BLaER1 treated with 17β-estradiol and CSF1 and Interleukin-3, amounts not matched to agents 10 nM and 100 nM (cell line): ENCODE data around the gene TPST1.

Experiments used
- H3K27ac ChIP-seq, 11 experiments: shearing (Covaris generic); formaldehyde crosslinking; 2 replicates each; pipeline ENCODE4 v1.8.1; 2022
- H3K27me3 ChIP-seq, 11 experiments: shearing (Covaris generic); formaldehyde crosslinking; 2 replicates each; pipeline ENCODE4 v1.8.1; 2022
- H3K36me3 ChIP-seq, 11 experiments: shearing (Covaris generic); formaldehyde crosslinking; 2 replicates each; pipeline ENCODE4 v1.8.1; 2022
- H3K4me1 ChIP-seq, 10 experiments: shearing (Covaris generic); formaldehyde crosslinking; 2 replicates each; pipeline ENCODE4 v1.8.1; 2022
- H3K4me2 ChIP-seq, 11 experiments: shearing (Covaris generic); formaldehyde crosslinking; 2 replicates each; pipeline ENCODE4 v1.8.1; 2022
- H3K4me3 ChIP-seq, 10 experiments: shearing (Covaris generic); formaldehyde crosslinking; 2 replicates each; pipeline ENCODE4 v1.8.1; 2022
- H3K9ac ChIP-seq, 11 experiments: shearing (Covaris generic); formaldehyde crosslinking; 2 replicates each; pipeline ENCODE4 v1.8.1; 2022
- H3K9me3 ChIP-seq, 11 experiments: shearing (Covaris generic); formaldehyde crosslinking; replicated peaks in 1 of 11; 2 replicates each; pipeline ENCODE4 v1.8.1; 2022
- H4K20me1 ChIP-seq, 11 experiments: shearing (Covaris generic); formaldehyde crosslinking; 2 replicates each; pipeline ENCODE4 v1.8.1; 2022
- Cebpa-rat ChIP-seq, 11 experiments: shearing (Covaris generic); IDR thresholded peaks; 2 replicates each; pipeline ENCODE4 v1.8.1; 2022

TPST1 gene

DNA sequence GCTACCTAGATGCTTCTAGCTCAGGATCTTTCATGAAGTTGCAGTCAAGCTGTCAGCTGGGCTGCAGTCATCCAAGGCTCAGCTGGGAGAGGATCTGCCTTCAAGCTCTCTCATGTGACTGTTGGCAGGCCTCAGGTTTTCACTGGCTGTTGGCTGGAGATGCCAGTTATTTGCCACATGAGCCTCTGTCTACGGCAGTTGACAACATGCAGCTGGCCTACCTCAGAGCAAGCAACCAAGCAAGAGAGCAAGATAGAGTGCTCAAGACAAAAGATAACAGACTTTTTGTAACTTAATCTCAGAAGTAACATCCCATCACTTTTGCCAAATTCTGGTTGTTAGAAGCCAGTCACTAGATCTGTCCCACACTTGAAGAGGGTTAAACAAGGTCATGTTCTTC, 125.8 kb downstream of the TPST1 start:
- no peaks in the 10 kb centered on the region for H4K20me1 ChIP-seq
- H3K4me2 ChIP-seq: no peak overlapping the region

DNA sequence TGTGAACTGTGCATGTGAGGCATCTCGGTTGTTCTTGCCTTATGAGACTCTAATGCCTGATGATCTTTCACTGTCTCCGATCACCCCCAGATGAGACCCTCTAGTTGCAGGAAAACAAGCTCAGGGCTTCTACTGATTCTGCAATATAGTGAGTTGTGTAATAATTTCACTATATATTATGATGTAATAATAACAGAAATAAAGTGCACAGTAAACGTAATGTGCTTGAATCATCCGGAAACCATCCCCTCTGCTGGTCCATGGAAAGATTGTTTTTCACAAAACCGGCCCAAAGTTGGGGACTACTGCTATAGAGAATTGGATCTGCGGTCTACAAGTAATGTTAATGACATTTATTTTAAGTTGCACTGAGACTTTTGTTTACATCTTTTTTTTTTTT, 126.7 kb downstream of the TPST1 start:
- H3K4me1 ChIP-seq: peaks cover 0 to 14% (median 6%) of the 10 kb centered on the region in 10 experiments; a peak in 11 of 20 replicates
- peak in 3 of 11 experiments; percentile 9 to 68 (median 19); a peak in 2 of 22 replicates for TF ChIP-seq Cebpa-rat (IDR thresholded peaks at IDR 0.05)
- no peak overlapping the region for H3K4me2 ChIP-seq
- H3K9ac ChIP-seq: no peak overlapping the region
- H3K4me3 ChIP-seq: no peak overlapping the region
- no peak overlapping the region for H3K27ac ChIP-seq
- peaks cover 22 to 34% (median 24%) of the 10 kb centered on the region in 11 experiments for H3K9me3 ChIP-seq
- no peaks in the 10 kb centered on the region for H4K20me1 ChIP-seq
- no peaks in the 10 kb centered on the region for H3K27me3 ChIP-seq
- peaks cover 2 to 39% (median 16%) of the 10 kb centered on the region in 11 experiments; a peak in 14 of 22 replicates for H3K36me3 ChIP-seq

More for the DNA sequence above, 125.8 kb downstream of the TPST1 start:
- H3K4me1 ChIP-seq: peaks cover 8 to 22% (median 14%) of the 10 kb centered on the region in 10 experiments; a peak in 16 of 20 replicates
- H3K27ac ChIP-seq: peak overlapping the region in 1 of 11 experiments; percentile 5; a peak in 3 of 22 replicates
- no peak overlapping the region for H3K4me3 ChIP-seq
- peaks cover 13 to 25% (median 15%) of the 10 kb centered on the region in 11 experiments for H3K9me3 ChIP-seq
- H3K9ac ChIP-seq: no peak overlapping the region
- peaks cover 0 to 31% (median 8%) of the 10 kb centered on the region in 11 experiments; a peak in 12 of 22 replicates for H3K36me3 ChIP-seq
- H3K27me3 ChIP-seq: no peaks in the 10 kb centered on the region
- TF ChIP-seq Cebpa-rat (IDR thresholded peaks at IDR 0.05): no peak

DNA sequence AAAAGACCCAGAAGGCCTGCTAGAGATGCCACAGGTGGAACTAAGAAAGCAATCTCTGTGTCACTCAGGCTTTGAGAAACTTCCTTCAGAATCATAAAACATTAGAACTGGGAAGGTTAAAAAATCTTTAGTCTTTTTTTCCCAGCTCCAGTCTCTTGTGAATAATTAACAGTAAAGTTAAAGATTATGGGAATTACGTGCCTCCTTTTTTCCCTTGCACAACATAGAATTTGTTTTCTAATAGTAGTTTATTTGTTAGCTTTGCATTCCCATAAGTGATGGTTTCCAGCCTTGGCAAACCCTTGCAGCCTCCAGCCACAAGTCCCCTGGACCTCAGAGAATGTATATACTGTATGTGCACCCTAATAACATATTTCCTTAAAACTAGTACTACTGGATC, 128.3 kb downstream of the TPST1 start:
- Histone ChIP-seq H3K36me3 (peaks cover 6 to 53% (median 17%) of the 10 kb centered on the region in 11 experiments; a peak in 14 of 22 replicates), H3K4me3 (no peak overlapping the region), H3K9ac (no peak overlapping the region), H4K20me1 (no peaks in the 10 kb centered on the region), H3K4me2 (no peak overlapping the region), H3K9me3 (peaks cover 33 to 49% (median 38%) of the 10 kb centered on the region in 11 experiments), H3K4me1 (peaks cover 0 to 14% (median 0%) of the 10 kb centered on the region in 10 experiments; a peak in 1 of 20 replicates), H3K27ac (no peak overlapping the region), H3K27me3 (no peaks in the 10 kb centered on the region)
- no peak for TF ChIP-seq Cebpa-rat (IDR thresholded peaks at IDR 0.05)

DNA sequence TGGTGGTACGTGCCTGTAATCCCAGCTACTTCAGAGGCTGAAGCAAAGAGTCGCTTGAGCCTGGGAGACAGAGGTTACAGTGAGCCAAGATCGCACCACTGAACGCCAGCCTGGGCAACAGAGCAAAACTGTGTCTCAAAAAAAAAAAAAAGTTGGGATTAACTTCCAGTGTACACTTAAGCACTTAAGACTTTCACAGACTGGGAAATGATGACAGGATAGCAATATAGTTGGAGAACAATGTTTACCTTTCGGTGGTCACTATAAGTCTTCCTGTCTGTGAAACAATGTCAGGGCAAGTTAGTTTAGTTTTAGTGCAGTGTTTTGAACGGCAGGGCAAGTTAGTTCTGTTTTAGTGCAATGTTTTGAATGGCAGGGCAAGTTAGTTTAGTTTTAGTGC, 130.2 kb downstream of the TPST1 start:
- peaks cover 45 to 64% (median 55%) of the 10 kb centered on the region in 11 experiments for H3K9me3 ChIP-seq

DNA sequence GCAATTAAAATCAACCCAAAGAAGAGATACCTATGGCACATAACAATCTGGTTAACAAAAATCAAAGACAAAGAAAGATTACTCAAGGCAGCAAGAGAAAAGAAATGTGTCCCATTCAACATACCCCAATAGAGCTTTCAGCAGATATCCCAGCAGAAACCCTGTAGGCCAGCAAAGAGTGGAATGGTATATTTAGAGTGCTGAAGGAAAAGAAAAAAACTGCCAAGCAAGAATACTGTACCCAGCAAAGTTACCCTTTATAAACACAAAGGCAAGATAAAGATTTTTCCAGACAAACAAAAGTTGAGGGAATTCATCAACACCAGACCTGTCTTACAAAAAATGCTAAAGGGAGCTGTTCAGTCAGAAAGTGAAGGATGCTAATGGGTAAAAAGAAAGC, 131.6 kb downstream of the TPST1 start:
- no peak overlapping the region for H3K9ac ChIP-seq
- H3K4me3 ChIP-seq: no peak overlapping the region
- TF ChIP-seq Cebpa-rat (IDR thresholded peaks at IDR 0.05): no peak
- H3K9me3 ChIP-seq: peaks cover 51 to 75% (median 62%) of the 10 kb centered on the region in 11 experiments
- H3K27me3 ChIP-seq: no peaks in the 10 kb centered on the region
- no peak overlapping the region for H3K4me2 ChIP-seq
- 0 out of 20 replicates have a peak, but pooled peaks cover 0 to 2% (median 0%) of the 10 kb centered on the region in 10 experiments for H3K4me1 ChIP-seq
- H3K27ac ChIP-seq: no peak overlapping the region
- no peaks in the 10 kb centered on the region for H4K20me1 ChIP-seq
- peaks cover 7 to 65% (median 17%) of the 10 kb centered on the region in 11 experiments; a peak in 15 of 22 replicates for H3K36me3 ChIP-seq

More for the DNA sequence above, 130.2 kb downstream of the TPST1 start:
- TF ChIP-seq Cebpa-rat (IDR thresholded peaks at IDR 0.05): no peak
- H4K20me1 ChIP-seq: no peaks in the 10 kb centered on the region
- H3K27me3 ChIP-seq: no peaks in the 10 kb centered on the region
- H3K4me3 ChIP-seq: no peak overlapping the region
- H3K4me1 ChIP-seq: peaks cover 0 to 14% (median 0%) of the 10 kb centered on the region in 10 experiments; a peak in 1 of 20 replicates
- H3K4me2 ChIP-seq: no peak overlapping the region
- peaks cover 7 to 64% (median 17%) of the 10 kb centered on the region in 11 experiments; a peak in 15 of 22 replicates for H3K36me3 ChIP-seq
- H3K27ac ChIP-seq: no peak overlapping the region
- H3K9ac ChIP-seq: no peak overlapping the region

DNA sequence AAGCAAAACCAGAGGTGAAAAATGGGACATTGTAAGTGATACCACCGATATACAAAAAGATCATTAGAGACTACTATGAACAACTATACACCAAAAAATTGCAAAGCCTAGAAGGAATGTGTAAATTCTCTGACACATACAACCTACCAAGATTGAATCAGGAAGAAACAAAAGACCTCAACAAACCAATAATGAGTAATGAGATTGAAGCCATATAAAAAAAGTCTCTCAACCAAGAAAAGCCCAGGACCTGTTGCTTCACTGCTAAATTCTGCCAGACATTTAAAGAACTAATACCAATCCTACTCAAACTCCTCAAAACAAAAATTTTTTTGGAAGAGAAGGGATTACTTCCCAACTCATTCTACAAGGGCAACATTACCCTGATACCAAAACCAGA, 134.0 kb downstream of the TPST1 start:
- no peak overlapping the region for H3K4me3 ChIP-seq
- no peak for TF ChIP-seq Cebpa-rat (IDR thresholded peaks at IDR 0.05)
- no peaks in the 10 kb centered on the region for H4K20me1 ChIP-seq
- H3K9me3 ChIP-seq: peaks cover 51 to 79% (median 62%) of the 10 kb centered on the region in 11 experiments
- H3K9ac ChIP-seq: no peak overlapping the region
- no peak overlapping the region for H3K4me2 ChIP-seq
- H3K36me3 ChIP-seq: peaks cover 7 to 52% (median 17%) of the 10 kb centered on the region in 11 experiments; a peak in 15 of 22 replicates
- no peaks in the 10 kb centered on the region for H3K27me3 ChIP-seq
- no peak overlapping the region for H3K27ac ChIP-seq
- H3K4me1 ChIP-seq: peaks cover 0 to 9% (median 3%) of the 10 kb centered on the region in 10 experiments; a peak in 11 of 20 replicates

DNA sequence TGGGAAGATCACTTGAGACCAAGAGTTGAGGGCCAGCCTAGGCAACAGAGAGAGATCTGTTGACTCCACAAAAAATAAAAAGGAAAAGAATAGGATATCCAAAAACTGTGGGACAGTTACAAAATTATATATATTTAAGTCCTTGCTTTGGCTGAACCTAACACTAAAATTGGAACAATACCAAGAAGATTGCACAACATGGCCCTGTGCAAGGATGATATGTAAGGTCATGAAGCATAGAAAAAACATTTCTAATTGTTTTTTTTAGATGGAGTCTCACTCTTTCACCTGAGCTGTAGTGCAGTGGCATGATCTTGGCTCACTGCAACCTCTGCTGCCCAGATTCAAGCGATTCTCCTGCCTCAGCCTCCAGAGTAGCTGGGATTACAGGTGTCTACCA, 139.0 kb downstream of the TPST1 start:
- Histone ChIP-seq H3K4me3 (no peak overlapping the region), H3K36me3 (peaks cover 0 to 20% (median 4%) of the 10 kb centered on the region in 11 experiments; a peak in 9 of 22 replicates), H3K4me1 (peaks cover 14 to 46% (median 23%) of the 10 kb centered on the region in 10 experiments), H3K27ac (peak overlapping the region in 3 of 11 experiments; percentile 2 to 32 (median 30); a peak in 1 of 22 replicates), H4K20me1 (no peaks in the 10 kb centered on the region), H3K27me3 (no peaks in the 10 kb centered on the region), H3K9ac (no peak overlapping the region), H3K9me3 (peaks cover 24 to 50% (median 32%) of the 10 kb centered on the region in 11 experiments), H3K4me2 (peak overlapping the region in 5 of 11 experiments; percentile 4 to 52 (median 39); a peak in 6 of 22 replicates)
- peak in 7 of 11 experiments; percentile 21 to 50 (median 42); a peak in 4 of 22 replicates for TF ChIP-seq Cebpa-rat (IDR thresholded peaks at IDR 0.05)

DNA sequence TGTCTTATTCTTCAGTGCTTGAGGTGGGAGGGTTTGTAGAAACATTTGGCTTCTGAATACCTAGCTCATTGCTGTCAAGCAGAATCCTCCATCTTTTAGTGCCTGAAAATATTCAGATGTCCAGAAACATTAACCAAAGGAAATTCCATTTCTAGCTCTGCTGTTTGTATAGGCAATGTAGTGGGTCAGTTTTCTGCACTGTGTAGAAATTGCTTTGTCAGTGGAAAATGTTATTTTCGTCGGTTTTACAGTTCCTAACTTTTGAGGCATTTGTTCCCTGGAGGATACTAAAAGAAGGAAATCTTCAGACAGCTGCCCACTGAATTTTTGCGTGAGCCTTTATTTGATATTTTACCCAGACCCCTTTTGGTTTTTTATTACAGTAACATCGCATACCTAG, 143.4 kb downstream of the TPST1 start:
- peak overlapping the region; percentile 63 to 94 (median 86); a peak in 21 of 22 replicates for H3K27ac ChIP-seq
- peaks cover 7 to 24% (median 14%) of the 10 kb centered on the region in 11 experiments for H3K9me3 ChIP-seq
- H3K4me3 ChIP-seq: peak overlapping the region in 8 of 10 experiments; percentile 25 to 48 (median 33); a peak in 11 of 20 replicates
- no peaks in the 10 kb centered on the region for H3K27me3 ChIP-seq
- H3K9ac ChIP-seq: peak overlapping the region; percentile 47 to 78 (median 69)
- no peaks in the 10 kb centered on the region for H4K20me1 ChIP-seq
- H3K4me1 ChIP-seq: peaks cover 21 to 87% (median 61%) of the 10 kb centered on the region in 10 experiments
- peak overlapping the region; percentile 59 to 92 (median 85) for H3K4me2 ChIP-seq
- no peak for TF ChIP-seq Cebpa-rat (IDR thresholded peaks at IDR 0.05)
- peaks cover 0 to 20% (median 8%) of the 10 kb centered on the region in 11 experiments; a peak in 10 of 22 replicates for H3K36me3 ChIP-seq

DNA sequence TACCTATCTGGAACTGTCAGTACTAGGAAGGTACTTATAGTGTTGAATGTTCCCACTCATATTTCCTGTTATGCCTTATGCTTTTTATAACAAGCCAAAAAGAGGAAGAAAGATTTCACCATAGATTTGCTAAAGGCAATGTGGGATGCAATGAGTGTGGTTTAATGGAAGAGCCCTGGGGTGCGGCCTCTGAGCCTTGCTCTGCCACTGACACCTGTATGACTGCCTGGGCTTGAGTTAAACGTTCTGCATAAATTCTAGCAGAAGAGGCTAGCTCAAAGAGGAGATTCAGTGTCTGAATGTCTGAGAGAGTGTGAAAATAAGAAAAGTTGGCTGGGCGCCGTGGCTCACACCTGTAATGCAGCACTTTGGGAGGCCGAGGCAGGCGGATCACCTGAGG, 143.8 kb downstream of the TPST1 start:
- H3K27me3 ChIP-seq: no peaks in the 10 kb centered on the region
- H3K4me1 ChIP-seq: peaks cover 21 to 87% (median 64%) of the 10 kb centered on the region in 10 experiments
- peak overlapping the region; percentile 47 to 78 (median 69) for H3K9ac ChIP-seq
- H3K9me3 ChIP-seq: peaks cover 7 to 24% (median 14%) of the 10 kb centered on the region in 11 experiments
- peak; percentile 33 to 94 (median 87); a peak in 18 of 22 replicates for TF ChIP-seq Cebpa-rat (IDR thresholded peaks at IDR 0.05)
- peak overlapping the region; percentile 63 to 94 (median 86) for H3K27ac ChIP-seq
- H4K20me1 ChIP-seq: no peaks in the 10 kb centered on the region
- peak overlapping the region; percentile 59 to 92 (median 85) for H3K4me2 ChIP-seq
- peaks cover 0 to 20% (median 8%) of the 10 kb centered on the region in 11 experiments; a peak in 12 of 22 replicates for H3K36me3 ChIP-seq
- peak overlapping the region in 8 of 10 experiments; percentile 25 to 48 (median 33); a peak in 11 of 20 replicates for H3K4me3 ChIP-seq
